Measurements from ENCODE around the gene SPTBN1.
A peak's percentile ranks its signal among the peaks of the same experiment; 100 is the strongest.

SPTBN1 gene

DNA sequence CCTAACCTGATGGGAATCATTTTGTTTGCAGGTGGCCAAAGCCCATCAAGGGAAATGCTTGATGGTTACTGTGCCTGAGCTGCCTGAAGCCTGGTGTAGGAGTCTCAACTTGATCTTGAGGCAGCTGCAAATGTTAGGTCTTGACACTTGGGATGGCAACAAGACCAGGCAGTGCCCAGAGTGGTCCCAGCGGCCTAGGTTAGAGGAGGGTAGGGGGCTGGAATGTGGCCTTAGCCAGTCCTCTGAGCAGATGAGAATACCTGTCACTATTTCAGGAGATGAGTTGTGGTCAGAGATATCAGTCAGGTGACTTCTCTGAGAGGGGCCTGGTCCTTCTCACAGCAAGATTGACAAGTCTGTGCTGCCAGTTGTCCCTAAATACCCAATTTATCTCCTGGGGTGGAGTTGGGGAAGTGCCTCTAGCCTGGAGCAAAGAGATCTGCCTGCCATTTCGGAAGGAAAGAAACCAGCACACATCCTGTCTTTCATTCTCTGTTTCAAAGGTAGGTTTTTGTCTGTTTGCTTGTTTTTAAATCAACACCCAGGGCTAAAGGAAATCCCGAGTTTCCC, 13.4 kb downstream of the SPTBN1 start:
- Histone ChIP-seq H3K4me1 (ENCODE audit: control insufficient read depth in 1 of 2, insufficient read depth in 2 of 2, low read length in 2 of 2) (peaks cover 10 to 23% of the 10 kb centered on the region in 2 experiments), H3K9ac (ENCODE audit: low read length) (no peak overlapping the region), H3K79me1 (ENCODE audit: low read length) (peaks cover 18% of the 10 kb centered on the region), H3K27me3 (ENCODE audit: insufficient read depth, low read length) (no peaks in the 10 kb centered on the region), H3K4me3 (ENCODE audit: low read depth, low read length) (no peak overlapping the region), H4K91ac (ENCODE audit: low read depth, low read length) (peak overlapping the region; percentile 16), H2BK5ac (ENCODE audit: low read depth, low read length, poor library complexity) (peak overlapping the region; percentile 51), H3K14ac (ENCODE audit: low read length) (no peak overlapping the region), H2AK5ac (ENCODE audit: low read length) (no peak overlapping the region), H2AFZ (ENCODE audit: insufficient read depth, low read length, poor library complexity) (no peak overlapping the region), H3K27ac (ENCODE audit: low read depth, low read length) (peak overlapping the region; percentile 85), H4K8ac (ENCODE audit: low read depth, low read length) (no peak overlapping the region), H3K4me2 (ENCODE audit: low read length) (peak overlapping the region; percentile 39), H3K18ac (ENCODE audit: low read length) (no peak overlapping the region), H3K9me3 (ENCODE audit: insufficient read depth, low read depth, low read length) (no peaks in the 10 kb centered on the region), H2BK12ac (ENCODE audit: low read length) (peak overlapping the region; percentile 46), H4K12ac (ENCODE audit: low read depth, low read length) (no peak overlapping the region), H3K23ac (ENCODE audit: low read length) (no peak overlapping the region), H3K79me2 (ENCODE audit: control insufficient read depth, insufficient read depth, low read length, poor library complexity) (peaks cover 3% of the 10 kb centered on the region), H2BK120ac (ENCODE audit: insufficient read depth, low read length, poor library complexity) (no peak overlapping the region), H3K36me3 (ENCODE audit: control insufficient read depth in 1 of 2, insufficient read depth in 2 of 2, low read length in 2 of 2) (no peaks in the 10 kb centered on the region), H3K4ac (ENCODE audit: low read depth, low read length) (no peak overlapping the region)
- no peak for DNase-seq
- no CpG with 5 or more reads among the region's 3 CpGs for WGBS (ENCODE audit: extremely low coverage, insufficient coverage, insufficient read length)

DNA sequence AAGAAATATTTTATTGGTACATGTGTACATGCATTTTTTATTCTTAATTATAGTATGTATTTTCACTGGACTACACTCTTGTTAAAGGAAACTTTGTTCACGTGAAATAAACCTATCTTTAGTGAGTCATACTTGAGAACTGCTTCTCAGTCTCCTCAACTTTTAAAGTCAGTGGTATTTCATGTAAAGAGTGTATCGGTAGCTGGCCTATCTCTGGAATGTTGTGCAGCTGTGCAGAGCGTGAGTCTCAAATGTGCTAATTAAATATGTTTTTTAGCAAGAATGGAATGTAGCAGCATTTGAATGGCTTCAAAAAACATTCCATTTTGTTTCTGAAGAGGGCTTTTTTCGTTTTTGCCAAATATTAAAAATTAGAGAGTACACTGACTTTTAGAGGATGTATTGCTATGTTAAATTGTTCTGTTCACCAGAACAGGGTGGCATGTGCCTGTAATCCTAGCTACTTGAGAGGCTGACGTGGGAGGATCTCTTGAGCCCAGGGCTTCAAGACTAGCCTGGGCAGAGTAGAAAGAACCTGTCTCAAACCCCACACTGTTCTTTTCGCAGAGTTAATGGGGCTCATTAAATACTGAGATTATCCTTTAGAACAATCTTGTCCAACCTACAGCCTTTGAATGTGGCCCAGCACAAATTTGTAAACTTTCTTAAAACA, 14.3 kb downstream of the SPTBN1 start:
- Histone ChIP-seq H4K12ac (ENCODE audit: low read depth, low read length) (no peak overlapping the region), H2BK5ac (ENCODE audit: low read depth, low read length, poor library complexity) (peak overlapping the region; percentile 89), H3K36me3 (ENCODE audit: control insufficient read depth in 1 of 2, insufficient read depth in 2 of 2, low read length in 2 of 2) (no peaks in the 10 kb centered on the region), H3K27ac (ENCODE audit: low read depth, low read length) (peak overlapping the region; percentile 93), H3K79me2 (ENCODE audit: control insufficient read depth, insufficient read depth, low read length, poor library complexity) (peaks cover 2% of the 10 kb centered on the region), H3K9ac (ENCODE audit: low read length) (no peak overlapping the region), H3K14ac (ENCODE audit: low read length) (no peak overlapping the region), H3K9me3 (ENCODE audit: insufficient read depth, low read depth, low read length) (no peaks in the 10 kb centered on the region), H2BK120ac (ENCODE audit: insufficient read depth, low read length, poor library complexity) (peak overlapping the region; percentile 88), H4K91ac (ENCODE audit: low read depth, low read length) (peak overlapping the region; percentile 83), H2AFZ (ENCODE audit: insufficient read depth, low read length, poor library complexity) (no peak overlapping the region), H4K8ac (ENCODE audit: low read depth, low read length) (peak overlapping the region; percentile 28), H2BK12ac (ENCODE audit: low read length) (peak overlapping the region; percentile 64), H3K18ac (ENCODE audit: low read length) (no peak overlapping the region), H3K79me1 (ENCODE audit: low read length) (peaks cover 17% of the 10 kb centered on the region), H3K23ac (ENCODE audit: low read length) (no peak overlapping the region), H3K4me1 (ENCODE audit: control insufficient read depth in 1 of 2, insufficient read depth in 2 of 2, low read length in 2 of 2) (peaks cover 11 to 23% of the 10 kb centered on the region in 2 experiments), H3K4me2 (ENCODE audit: low read length) (peak overlapping the region; percentile 31), H3K4ac (ENCODE audit: low read depth, low read length) (no peak overlapping the region), H2AK5ac (ENCODE audit: low read length) (no peak overlapping the region), H3K4me3 (ENCODE audit: low read depth, low read length) (no peak overlapping the region), H3K27me3 (ENCODE audit: insufficient read depth, low read length) (no peaks in the 10 kb centered on the region)
- WGBS (ENCODE audit: extremely low coverage, insufficient coverage, insufficient read length), result no CpG with 5 or more reads among the region's 6 CpGs
- peak; percentile 34 to 78 for DNase-seq

DNA sequence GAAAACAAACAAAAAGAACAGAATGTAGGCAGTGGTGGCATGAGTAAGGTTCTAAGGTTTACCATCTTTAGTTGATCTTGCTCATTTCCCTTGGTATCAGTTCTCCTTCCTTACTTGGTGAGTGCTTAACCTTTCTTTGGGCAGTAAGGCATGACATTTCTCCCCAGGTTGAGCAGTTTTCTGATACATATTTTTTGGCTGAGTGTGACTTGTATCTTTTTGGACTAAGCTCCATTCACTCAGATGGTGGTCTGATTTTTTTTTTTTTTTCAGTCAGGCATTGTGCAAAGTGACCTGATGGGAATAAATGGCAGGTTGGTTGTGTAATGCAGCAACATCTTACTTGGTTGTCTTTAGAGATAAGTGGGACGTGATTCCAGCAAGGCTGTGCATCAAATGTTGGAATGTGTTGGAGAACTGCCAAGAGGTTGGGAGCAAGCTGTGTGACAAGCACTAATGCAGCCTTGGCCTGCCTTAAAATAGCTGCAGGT, 15.1 kb downstream of the SPTBN1 start:
- no peaks in the 10 kb centered on the region for H3K27me3 ChIP-seq (ENCODE audit: insufficient read depth, low read length)
- peak overlapping the region; percentile 93 for H3K27ac ChIP-seq (ENCODE audit: low read depth, low read length)
- peaks cover 12 to 23% of the 10 kb centered on the region in 2 experiments for H3K4me1 ChIP-seq (ENCODE audit: control insufficient read depth in 1 of 2, insufficient read depth in 2 of 2, low read length in 2 of 2)
- no peak overlapping the region for H4K12ac ChIP-seq (ENCODE audit: low read depth, low read length)
- H3K36me3 ChIP-seq (ENCODE audit: control insufficient read depth in 1 of 2, insufficient read depth in 2 of 2, low read length in 2 of 2), result no peaks in the 10 kb centered on the region
- H2BK12ac ChIP-seq (ENCODE audit: low read length), result peak overlapping the region; percentile 30
- no peaks in the 10 kb centered on the region for H3K9me3 ChIP-seq (ENCODE audit: insufficient read depth, low read depth, low read length)
- no peak overlapping the region for H3K4me3 ChIP-seq (ENCODE audit: low read depth, low read length)
- peak overlapping the region; percentile 73 for H3K14ac ChIP-seq (ENCODE audit: low read length)
- no CpG with 5 or more reads among the region's 1 CpG for WGBS (ENCODE audit: extremely low coverage, insufficient coverage, insufficient read length)
- peak overlapping the region; percentile 61 for H2BK5ac ChIP-seq (ENCODE audit: low read depth, low read length, poor library complexity)
- peaks cover 17% of the 10 kb centered on the region for H3K79me1 ChIP-seq (ENCODE audit: low read length)
- peak overlapping the region; percentile 91 for H2BK120ac ChIP-seq (ENCODE audit: insufficient read depth, low read length, poor library complexity)
- no peak overlapping the region for H2AK5ac ChIP-seq (ENCODE audit: low read length)
- peak overlapping the region; percentile 61 for H3K18ac ChIP-seq (ENCODE audit: low read length)
- peak overlapping the region; percentile 83 for H4K91ac ChIP-seq (ENCODE audit: low read depth, low read length)
- no peak overlapping the region for H3K23ac ChIP-seq (ENCODE audit: low read length)
- H3K9ac ChIP-seq (ENCODE audit: low read length), result no peak overlapping the region
- peaks cover 2% of the 10 kb centered on the region for H3K79me2 ChIP-seq (ENCODE audit: control insufficient read depth, insufficient read depth, low read length, poor library complexity)
- peak; percentile 84 to 98 for DNase-seq
- peak overlapping the region; percentile 22 for H3K4me2 ChIP-seq (ENCODE audit: low read length)
- H2AFZ ChIP-seq (ENCODE audit: insufficient read depth, low read length, poor library complexity), result no peak overlapping the region
- no peak overlapping the region for H3K4ac ChIP-seq (ENCODE audit: low read depth, low read length)
- peak overlapping the region; percentile 40 for H4K8ac ChIP-seq (ENCODE audit: low read depth, low read length)

DNA sequence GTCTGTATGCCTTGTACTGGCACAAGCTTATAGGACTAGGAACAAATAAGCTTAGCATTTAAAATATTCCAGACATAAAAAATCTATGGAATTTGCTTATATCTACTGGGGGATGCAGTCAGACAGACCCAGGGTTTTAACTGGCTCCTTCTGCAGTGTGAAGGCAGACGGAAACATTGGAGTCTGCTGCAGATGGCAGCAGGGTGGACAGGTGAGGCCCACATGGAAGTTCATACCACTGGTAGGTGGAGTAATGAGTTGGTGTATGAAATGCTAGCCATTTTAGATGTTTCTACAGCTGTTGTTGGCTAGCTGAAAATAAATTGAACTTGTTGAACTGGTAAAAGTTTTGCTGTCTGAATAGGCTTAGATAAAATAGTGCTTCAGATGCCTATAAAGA, 17.7 kb downstream of the SPTBN1 start:
- Histone ChIP-seq H3K79me2 (ENCODE audit: control insufficient read depth, insufficient read depth, low read length, poor library complexity) (peaks cover 4% of the 10 kb centered on the region), H3K4me1 (ENCODE audit: control insufficient read depth in 1 of 2, insufficient read depth in 2 of 2, low read length in 2 of 2) (peaks cover 15 to 19% of the 10 kb centered on the region in 2 experiments), H3K9ac (ENCODE audit: low read length) (no peak overlapping the region), H3K27me3 (ENCODE audit: insufficient read depth, low read length) (no peaks in the 10 kb centered on the region), H3K18ac (ENCODE audit: low read length) (no peak overlapping the region), H2BK5ac (ENCODE audit: low read depth, low read length, poor library complexity) (no peak overlapping the region), H4K91ac (ENCODE audit: low read depth, low read length) (no peak overlapping the region), H3K79me1 (ENCODE audit: low read length) (peaks cover 16% of the 10 kb centered on the region), H3K4ac (ENCODE audit: low read depth, low read length) (peak overlapping the region; percentile 29), H3K36me3 (ENCODE audit: control insufficient read depth in 1 of 2, insufficient read depth in 2 of 2, low read length in 2 of 2) (no peaks in the 10 kb centered on the region), H3K4me2 (ENCODE audit: low read length) (no peak overlapping the region), H2BK12ac (ENCODE audit: low read length) (no peak overlapping the region), H3K9me3 (ENCODE audit: insufficient read depth, low read depth, low read length) (no peaks in the 10 kb centered on the region), H3K4me3 (ENCODE audit: low read depth, low read length) (no peak overlapping the region), H4K8ac (ENCODE audit: low read depth, low read length) (no peak overlapping the region), H3K14ac (ENCODE audit: low read length) (no peak overlapping the region), H2BK120ac (ENCODE audit: insufficient read depth, low read length, poor library complexity) (no peak overlapping the region), H2AFZ (ENCODE audit: insufficient read depth, low read length, poor library complexity) (no peak overlapping the region), H3K27ac (ENCODE audit: low read depth, low read length) (no peak overlapping the region), H2AK5ac (ENCODE audit: low read length) (no peak overlapping the region), H4K12ac (ENCODE audit: low read depth, low read length) (no peak overlapping the region), H3K23ac (ENCODE audit: low read length) (no peak overlapping the region)
- no CpG with 5 or more reads among the region's 1 CpG for WGBS (ENCODE audit: extremely low coverage, insufficient coverage, insufficient read length)
- DNase-seq, result peak; percentile 62 to 77
